ENCODE data around the gene MADD. TPM values are rescaled to one million over a fixed set of nuclear protein-coding genes. Genes with fewer than 3 reads are reported as not detected.
"Not testable (repeated sequence)": the region's sequence is repeated elsewhere in the genome, so short reads cannot be mapped to it uniquely, and the experiment has no call there.

Gene MADD
- total and polyA plus RNA-seq, 8 donors, result 13.6 to 131 (median 42.6) TPM

- Histone ChIP-seq H3K36me3 (peaks cover 0 to 8% (median 0%) of the 10 kb centered on the region in 4 donors), H3K4me3 (no peak overlapping the region), H3K27ac (no peak overlapping the region), H3K4me1 (peaks cover 24 to 40% (median 28%) of the 10 kb centered on the region in 4 donors), H3K9me3 (no peaks in the 10 kb centered on the region), H3K27me3 (no peaks in the 10 kb centered on the region)
- intact Hi-C loops (cut with DNase I; ENCODE audit: low total_unique reads), result no loop called here
- TF ChIP-seq CTCF (IDR thresholded peaks at IDR 0.05) (no peak), EP300 (IDR thresholded peaks at IDR 0.05) (no peak), POLR2A (IDR thresholded peaks at IDR 0.05) (no peak), POLR2AphosphoS5 (IDR thresholded peaks at IDR 0.05) (no peak)
- no peak for DNase-seq
- WGBS, 5 donors, result 89 to 93% (median 92%) methylated on average over 6 to 8 of the region's 8 CpGs
Measured at GRCh38 chr11:47333886-47334443, 64.0 kb downstream of the MADD start.

GRCh38 chr11:47334699-47335411 lies 64.9 kb downstream of the MADD start:
- H3K27ac ChIP-seq; H3K36me3 ChIP-seq; H3K4me3 ChIP-seq; intact Hi-C loops (cut with DNase I; ENCODE audit: low total_unique reads); DNase-seq; H3K9me3 ChIP-seq; H3K27me3 ChIP-seq: not testable (repeated sequence)
- 96 to 97% (median 96%) methylated on average over 8 to 16 of the region's 16 CpGs for WGBS, 5 donors
- peaks cover 18 to 31% (median 22%) of the 10 kb centered on the region in 4 donors for H3K4me1 ChIP-seq

- intact Hi-C loops (cut with DNase I; ENCODE audit: low total_unique reads), result no loop called here
- 80 to 93% (median 88%) methylated on average over 5 to 9 of the region's 9 CpGs for WGBS, 5 donors
Measured at GRCh38 chr11:47335733-47336132, 65.8 kb downstream of the MADD start.

GRCh38 chr11:47336595-47336994 lies 66.7 kb downstream of the MADD start:
- Histone ChIP-seq H3K4me3 (no peak overlapping the region), H3K36me3 (no peaks in the 10 kb centered on the region), H3K4me1 (peaks cover 4 to 14% (median 8%) of the 10 kb centered on the region in 4 donors), H3K9me3 (no peaks in the 10 kb centered on the region), H3K27me3 (no peaks in the 10 kb centered on the region), H3K27ac (no peak overlapping the region)
- WGBS, 5 donors, result 84 to 92% (median 85%) methylated on average over 4 of the region's 4 CpGs
- TF ChIP-seq EP300 (IDR thresholded peaks at IDR 0.05) (no peak), POLR2AphosphoS5 (IDR thresholded peaks at IDR 0.05) (no peak), CTCF (IDR thresholded peaks at IDR 0.05) (no peak), POLR2A (IDR thresholded peaks at IDR 0.05) (no peak)
- intact Hi-C loops (cut with DNase I; ENCODE audit: low total_unique reads), result no loop called here
- DNase-seq, result no peak

More at GRCh38 chr11:47335733-47336132, 65.8 kb downstream of the MADD start:
- H3K4me1 ChIP-seq, result peaks cover 9 to 23% (median 15%) of the 10 kb centered on the region in 4 donors
- H3K9me3 ChIP-seq, result no peaks in the 10 kb centered on the region
- no peaks in the 10 kb centered on the region for H3K27me3 ChIP-seq
- no peaks in the 10 kb centered on the region for H3K36me3 ChIP-seq
- DNase-seq, result no peak
- no peak overlapping the region for H3K27ac ChIP-seq
- no peak overlapping the region for H3K4me3 ChIP-seq
- no peak for TF ChIP-seq POLR2A (IDR thresholded peaks at IDR 0.05)
- TF ChIP-seq CTCF (IDR thresholded peaks at IDR 0.05), result no peak
- TF ChIP-seq POLR2AphosphoS5 (IDR thresholded peaks at IDR 0.05), result no peak
- TF ChIP-seq EP300 (IDR thresholded peaks at IDR 0.05), result no peak

Measured in stomach (tissue), 9 donors.